ENCODE measurements around the gene SLC17A2.

GRCh38 chr6:25930532-25931410 lies at the start of gene SLC17A2:
- TF ChIP-seq TAF7 (optimal IDR thresholded peaks at IDR 0.05; ENCODE audit: borderline replicate concordance, low read depth, low read length): no peak
- TF ChIP-seq SIX5 (IDR thresholded peaks at IDR 0.05; ENCODE audit: low read depth, low read length): no peak
- no peak for TF ChIP-seq CTCF (IDR thresholded peaks at IDR 0.05; ENCODE audit: control extremely low read depth in 1 of 3, insufficient read depth in 1 of 3, low read depth in 1 of 3, low read length in 3 of 3)
- TF ChIP-seq EGR1 (IDR thresholded peaks at IDR 0.05; ENCODE audit: borderline replicate concordance, low read depth, low read length): no peak
- TF ChIP-seq EP300 (IDR thresholded peaks at IDR 0.05; ENCODE audit: borderline replicate concordance in 1 of 2, low read depth in 2 of 2, low read length in 2 of 2): no peak
- no peak for TF ChIP-seq HDAC2 (IDR thresholded peaks at IDR 0.05; ENCODE audit: borderline replicate concordance in 1 of 2, low read depth in 2 of 2, low read length in 2 of 2)

All from H1 (cell line).